Limb (tissue), 2 donors: ENCODE results near the gene RCN2.

Source experiments
- DNase-seq, 2 donors: peaks; one replicate each; pipeline ENCODE4 v3.0.0-alpha.2; 2016; ENCODE audit errors: extremely low spot score in 2 of 2

RCN2 gene

DNA sequence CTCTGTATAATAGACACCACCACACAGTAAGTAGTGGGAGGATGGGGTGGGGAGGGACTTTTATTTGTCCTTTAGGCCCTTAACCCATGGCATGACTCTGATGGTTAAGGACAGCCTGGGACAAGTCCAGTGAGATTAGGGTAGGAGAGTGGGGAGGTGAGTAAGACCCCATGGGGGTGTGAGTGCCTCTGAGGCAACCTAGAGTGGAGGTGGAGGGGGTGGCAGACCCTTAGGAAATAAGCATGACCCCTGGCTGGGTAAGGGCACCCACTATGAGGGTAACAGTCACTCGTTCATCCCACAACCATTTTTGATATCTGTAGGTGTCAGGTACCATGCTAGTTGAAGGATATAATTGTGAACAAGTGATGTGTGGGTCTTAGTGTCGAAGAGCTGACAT is 42.4 kb downstream of the RCN2 start:
- no peak for DNase-seq

DNA sequence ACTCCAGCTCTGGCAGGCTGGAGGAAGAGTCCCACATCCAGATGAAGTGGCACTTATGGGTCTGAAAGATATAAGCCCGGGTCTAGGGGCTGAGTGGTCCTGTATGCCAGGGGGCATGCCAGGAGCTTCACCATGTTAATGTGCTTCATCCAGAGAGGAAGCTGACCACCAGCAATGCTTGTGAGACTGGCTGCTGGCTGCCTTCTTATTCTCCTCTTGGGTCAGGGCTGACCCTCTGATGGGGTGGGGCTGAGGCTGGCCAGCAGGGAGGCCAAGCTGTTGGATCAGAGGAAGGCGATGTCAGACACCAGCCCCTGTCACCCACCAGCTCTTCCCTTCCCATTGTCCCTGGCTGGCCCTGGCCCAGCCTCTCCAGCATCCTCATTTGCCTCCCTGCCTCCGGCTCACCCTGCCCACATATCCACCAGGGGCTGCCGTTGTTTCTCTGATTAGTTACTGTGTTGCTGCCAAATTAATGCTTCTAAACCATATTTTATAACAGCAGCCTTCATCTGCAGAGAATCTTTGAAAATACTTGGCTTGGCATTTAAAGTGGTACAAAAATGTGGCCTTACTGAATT is 43.0 kb downstream of the RCN2 start:
- DNase-seq, result no peak

DNA sequence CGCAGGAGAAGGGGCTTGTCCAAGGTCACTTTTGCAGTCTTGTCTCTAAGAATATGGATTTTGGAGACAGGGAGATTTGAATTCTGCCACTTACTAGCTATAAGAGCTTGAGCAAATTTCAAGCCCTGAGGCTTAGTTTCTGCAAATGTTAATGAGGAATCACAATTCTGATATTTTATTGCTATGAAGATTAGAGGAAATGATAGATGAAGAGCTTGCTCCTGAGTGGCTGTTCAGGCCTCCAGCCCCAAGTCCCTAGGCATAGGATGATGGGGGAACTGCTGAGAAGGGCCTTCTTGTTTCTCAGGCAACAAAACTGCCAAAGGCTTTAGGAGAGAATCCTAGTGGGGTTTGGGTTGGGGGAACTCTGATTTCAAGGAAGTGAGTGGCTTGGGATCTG is 44.6 kb downstream of the RCN2 start:
- DNase-seq, result no peak

DNA sequence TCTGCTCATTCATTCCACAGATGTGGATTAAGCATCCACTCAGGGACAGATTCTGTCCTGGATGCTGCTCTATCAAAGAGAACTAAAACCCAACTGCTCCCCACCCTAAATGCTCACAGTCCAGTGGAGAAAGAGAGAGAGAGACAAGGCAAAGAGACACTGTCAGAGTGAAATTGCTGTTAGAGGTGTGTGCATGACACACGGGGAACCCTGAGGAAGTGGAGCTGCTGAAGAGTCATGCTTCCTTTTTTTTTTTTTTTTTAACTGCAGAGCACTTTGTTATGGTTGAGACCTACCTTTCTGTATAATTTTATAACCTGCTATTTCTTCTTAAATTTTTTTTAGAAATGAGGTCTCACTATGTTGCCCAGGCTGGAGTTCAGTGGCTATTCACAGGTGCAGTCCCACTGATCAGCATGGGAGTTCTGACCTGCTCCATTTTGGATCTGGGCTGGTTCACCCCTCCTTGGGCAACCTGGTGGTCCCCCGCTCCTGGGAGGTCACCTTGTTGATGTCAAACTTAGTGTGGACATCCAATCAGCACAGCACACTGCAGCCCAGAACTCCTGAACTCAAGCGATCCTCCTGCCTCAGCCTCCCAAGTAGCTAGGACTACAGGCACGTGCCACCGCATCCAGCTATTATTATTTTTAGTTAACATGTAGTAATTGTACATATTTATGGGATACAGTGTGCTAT is 45.2 kb downstream of the RCN2 start:
- DNase-seq, result no peak

DNA sequence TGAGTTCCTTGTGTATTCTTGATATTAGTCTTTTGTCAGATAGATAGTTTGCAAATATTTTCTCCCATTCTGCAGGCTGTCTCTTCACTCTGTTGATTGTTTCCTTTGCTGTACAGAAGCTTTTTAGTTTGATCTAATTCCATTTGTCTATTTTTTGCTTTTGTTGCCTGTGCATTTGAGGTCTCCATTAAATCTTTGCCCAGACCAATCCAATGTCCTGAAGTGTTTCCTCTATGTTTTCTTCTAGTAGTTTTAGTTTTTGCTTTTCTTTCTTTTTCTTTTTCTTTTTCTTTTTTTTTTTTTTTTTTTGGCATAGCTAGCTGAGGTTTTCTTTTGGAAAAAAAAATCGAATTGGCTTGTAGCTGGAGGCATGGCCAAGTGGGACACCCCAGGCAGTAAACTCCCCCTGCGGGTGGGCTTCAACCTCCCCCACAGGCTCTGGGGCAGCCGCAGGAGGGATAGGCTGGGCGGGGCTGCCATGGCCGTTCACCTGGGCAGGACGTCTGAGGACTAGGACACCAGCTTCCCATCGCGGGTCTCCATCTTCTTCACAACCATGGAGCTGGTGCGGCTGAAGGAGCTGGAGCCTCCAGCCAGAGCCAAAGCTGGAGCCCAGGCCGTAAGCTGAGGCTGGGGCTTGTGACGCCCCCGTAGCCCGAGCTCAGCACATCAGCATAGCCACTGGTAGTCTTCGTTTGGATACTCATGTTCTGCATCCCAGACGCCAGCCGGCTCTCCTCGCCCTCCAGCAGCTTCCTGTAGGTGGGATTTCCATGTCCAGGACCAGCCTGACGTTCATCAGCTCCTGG is 47.2 kb downstream of the RCN2 start:
- no peak for DNase-seq

DNA sequence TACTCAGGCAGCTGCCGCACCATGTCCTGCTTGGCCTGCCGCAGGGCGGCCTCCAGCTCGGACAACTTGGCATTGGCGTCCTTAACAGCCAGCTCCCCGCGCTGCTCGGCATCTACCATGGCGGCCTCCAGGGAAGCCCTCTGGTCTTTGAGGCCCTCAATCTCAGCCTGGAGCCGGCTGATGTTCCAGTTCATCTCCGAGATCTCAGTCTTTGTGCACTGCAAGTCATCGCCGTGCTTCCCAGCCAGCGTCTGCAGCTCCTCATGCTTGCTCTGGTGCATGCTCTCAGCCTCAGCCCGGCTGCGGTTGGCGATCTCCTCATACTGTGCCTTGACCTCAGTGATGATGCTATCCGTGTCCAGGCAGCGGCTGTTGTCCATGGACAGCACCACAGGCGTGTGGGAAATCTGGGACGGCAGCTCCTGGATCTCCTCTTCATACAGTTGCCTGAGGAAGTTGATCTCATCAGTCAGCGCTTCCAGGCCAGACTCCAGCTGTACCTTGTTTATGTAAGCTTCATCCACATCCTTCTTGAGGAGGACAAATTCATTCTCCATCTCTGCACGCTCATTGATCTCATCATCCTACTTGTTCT is 47.9 kb downstream of the RCN2 start:
- DNase-seq, result no peak

DNA sequence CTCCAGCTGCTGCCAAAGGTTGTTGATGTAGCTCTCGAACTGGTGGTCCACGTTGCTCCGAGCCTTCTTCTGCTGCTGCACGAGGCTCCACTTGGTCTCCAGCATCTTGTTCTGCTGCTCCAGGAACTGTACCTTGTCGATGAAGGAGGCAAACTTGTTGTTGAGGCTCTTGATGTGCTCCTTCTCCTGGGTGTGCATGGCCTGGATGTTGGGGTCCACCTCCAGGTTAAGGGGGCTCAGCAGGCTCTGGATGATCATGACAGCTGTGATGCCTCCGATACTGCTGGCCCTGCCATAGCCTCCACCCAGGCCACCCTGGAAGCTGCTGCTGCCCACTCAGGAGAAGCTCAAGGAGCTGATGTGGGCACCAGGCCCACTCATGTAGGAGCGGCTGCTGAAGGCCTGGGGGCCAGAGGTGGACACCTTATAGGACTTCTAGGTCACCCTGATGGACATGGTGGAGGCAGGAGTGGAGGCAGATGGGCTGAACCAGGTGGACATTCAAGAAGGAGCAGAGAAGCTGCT is 48.5 kb downstream of the RCN2 start:
- no peak for DNase-seq

DNA sequence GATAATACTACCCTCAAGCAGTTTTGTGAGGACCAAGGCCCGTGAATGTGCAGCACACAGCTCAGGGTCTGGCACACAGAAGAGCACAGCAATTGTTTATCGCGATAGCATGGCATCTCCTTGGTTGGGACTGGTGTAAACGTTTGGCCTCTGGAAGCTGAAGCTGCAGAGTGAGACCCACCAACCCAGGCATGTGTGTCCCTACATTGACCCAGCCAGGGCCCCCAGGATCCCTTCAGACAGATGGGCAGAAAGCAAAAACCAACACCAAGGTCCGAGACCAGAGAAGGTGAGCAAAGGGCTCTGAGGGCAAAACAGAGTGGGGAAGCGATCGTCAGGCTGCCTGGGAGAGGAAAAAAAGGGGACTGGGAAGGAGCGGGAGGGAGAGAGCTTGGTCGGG is 50.8 kb downstream of the RCN2 start:
- DNase-seq, result no peak

DNA sequence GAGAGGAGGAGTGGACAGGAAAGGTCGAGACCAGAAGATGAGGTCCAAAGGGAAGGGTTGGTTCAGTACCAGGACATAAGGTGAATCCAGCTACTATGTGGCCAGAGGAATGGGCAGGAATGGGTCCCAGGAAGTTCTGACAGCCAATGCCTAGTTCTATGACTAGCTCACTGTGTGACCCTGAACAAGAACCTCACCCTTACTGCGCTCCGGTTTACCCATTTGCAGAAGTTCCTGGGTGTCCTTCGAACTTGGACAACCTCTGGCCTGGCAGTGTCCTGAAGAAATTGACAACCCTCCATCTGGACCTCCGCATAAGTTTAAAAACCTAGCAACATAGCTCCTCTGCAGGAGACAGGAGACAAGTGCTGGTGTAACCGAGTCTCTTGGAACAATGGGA is 51.2 kb downstream of the RCN2 start:
- no peak for DNase-seq

DNA sequence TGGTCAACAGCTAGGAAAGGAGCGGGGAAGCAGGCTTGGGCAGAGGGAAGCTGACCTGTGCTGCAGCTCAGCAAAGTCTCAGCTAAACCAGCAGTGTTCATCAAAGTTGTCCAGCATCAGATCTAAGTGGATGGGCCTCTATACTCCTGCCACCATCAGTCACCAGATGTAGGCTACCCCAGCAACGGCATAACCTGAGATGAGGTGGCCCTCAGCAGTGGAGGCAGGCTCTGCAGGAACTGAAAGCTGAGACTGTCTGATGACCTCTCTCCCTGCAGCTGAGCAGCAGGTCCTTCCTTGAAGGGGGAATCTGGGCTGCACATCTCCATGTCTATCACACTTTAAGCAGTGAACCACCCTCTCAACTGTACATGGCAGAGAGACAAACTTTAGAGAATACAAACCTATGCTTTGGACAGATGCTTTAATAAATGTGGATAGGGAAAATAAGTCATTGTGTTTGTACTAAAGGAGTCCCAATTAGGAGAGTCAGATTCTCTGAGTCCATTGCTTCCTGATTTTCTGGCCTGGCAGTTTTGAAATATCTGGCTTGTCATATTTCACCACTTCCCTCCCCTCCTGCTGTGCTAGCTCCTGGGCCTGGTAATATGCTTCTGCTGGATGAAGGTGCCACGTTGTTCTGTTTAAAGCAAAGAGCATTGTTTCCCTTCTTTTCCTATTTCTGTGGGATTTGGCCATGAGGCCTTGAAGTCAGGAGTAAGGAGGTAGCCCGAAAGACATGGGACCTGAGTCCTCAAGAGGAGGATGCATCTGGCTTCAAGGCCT is 52.2 kb downstream of the RCN2 start:
- DNase-seq, result no peak

DNA sequence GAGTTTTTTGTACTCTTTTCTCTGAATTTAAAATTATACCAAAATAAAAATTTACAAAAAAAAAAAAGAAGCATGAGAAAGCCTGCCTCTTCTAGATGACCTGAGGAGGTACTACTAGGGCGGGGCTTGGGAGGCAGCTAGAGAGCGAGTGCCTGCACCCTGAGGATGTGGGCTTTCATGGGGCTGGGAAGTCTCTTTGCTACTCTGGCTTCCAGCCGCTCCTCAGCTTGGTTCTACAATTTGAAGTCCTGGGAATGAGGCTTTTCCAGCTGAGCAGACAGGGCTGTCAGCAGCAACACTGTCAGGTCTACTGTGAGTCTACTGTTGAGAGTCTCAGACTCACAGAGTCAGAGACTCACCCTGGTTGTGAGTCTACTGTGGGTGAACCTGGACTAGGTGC is 55.2 kb downstream of the RCN2 start:
- DNase-seq, result no peak

DNA sequence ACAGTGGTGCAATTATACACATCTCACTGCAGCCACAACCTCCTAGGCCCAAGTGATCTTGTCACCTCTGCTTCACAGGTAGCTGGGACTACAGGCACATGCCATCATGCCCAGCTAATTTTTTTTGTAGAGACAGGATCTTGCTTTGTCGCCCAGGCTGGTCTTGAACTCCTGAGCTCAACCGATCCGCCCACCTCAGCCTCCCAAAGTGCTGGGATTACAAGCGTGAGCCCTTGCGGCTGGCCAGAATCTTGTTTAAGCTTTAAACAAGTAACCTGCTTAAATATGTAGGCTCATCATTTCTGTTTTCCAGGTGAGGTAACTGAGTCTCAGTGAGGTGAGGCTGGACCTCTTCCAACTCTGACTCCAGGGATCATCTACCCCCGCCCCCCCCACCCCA is 55.7 kb downstream of the RCN2 start:
- no peak for DNase-seq

DNA sequence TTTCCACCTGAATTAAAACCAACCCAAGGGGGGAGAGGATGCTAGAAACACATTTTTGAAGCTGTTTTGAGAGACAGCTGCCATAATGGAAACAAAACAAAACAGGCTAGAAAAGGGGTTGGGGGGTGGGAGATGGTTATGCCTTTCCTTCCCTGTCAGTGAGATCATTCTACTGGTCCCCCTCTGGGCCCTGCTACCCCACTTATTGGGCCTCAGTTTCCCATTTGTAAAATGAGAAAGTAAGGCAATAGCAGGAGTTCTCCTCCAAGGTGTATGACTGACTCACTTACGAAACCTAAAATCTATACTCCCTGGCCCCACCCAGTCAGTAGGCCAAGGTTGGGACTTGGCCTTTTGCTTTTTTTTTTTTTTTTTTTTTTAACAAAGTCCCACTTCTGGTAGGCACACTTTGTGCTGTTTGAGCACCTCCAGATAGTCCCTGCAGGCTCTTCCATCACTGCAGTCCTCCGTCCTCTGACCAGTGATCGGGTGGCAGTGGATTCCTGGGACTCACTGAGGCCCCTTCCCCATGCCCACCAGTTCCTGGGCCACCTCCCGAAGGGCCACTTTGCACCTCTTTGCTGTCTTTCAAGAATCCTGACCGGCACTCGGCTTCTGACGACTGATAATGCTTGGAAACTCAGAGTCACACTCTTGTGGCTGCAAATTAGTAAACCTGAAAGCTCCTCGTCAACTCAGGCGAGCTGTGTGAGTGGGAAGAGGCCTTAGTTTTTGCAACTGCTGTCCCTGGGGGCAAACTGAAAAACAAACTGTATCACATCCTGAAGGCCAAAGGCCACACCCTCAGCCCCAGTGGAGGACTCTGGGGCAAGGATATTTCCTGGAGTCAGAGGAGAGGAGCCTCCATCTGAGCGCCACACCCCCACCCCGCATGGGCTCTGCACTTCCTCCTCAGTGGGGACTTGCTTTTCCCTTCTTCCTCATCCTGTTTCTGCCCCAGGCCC is 56.6 kb downstream of the RCN2 start:
- no peak for DNase-seq

DNA sequence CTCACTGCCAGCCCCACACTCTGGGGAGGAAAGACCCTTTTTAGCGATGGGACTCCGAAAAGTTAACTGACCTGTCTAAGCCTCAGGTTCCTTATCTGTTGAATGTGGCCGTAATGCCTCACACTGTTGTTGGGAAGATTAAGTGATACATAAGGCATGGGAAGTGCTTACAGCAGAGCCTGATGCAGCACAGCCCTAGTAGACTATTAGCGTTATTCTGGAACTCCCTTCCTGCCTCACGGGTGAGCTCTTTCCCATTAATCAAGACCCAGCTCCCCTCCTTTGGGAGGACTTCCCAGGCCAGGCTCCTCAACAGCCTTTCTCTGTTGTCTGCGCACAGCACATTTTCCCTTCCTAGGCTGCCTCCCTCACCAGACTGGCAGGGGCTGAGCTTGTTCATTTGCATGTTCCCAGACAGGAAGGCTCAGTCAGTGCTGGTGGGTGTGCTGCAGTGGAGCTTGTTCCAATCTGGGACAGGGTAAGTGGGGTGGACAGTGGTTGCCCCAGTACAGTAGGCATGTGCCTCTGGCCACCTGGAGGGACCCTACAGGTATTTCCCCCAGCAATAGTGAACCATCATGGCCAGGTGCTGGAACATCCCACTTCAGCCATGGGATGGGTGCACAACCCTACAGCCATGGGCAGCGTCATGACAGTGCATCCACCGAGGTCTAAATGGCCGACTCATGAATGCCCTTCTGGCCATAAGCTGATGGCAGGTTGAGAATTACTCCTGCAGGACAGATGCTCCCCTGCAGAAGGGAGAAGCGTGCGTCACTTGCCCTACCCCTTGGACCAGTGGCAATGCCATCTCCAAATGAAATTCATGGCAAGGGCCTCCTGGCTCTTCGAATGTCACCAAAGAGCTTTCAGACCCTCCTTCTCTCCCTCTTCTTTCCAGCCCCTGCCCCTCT is 57.6 kb downstream of the RCN2 start:
- no peak for DNase-seq

DNA sequence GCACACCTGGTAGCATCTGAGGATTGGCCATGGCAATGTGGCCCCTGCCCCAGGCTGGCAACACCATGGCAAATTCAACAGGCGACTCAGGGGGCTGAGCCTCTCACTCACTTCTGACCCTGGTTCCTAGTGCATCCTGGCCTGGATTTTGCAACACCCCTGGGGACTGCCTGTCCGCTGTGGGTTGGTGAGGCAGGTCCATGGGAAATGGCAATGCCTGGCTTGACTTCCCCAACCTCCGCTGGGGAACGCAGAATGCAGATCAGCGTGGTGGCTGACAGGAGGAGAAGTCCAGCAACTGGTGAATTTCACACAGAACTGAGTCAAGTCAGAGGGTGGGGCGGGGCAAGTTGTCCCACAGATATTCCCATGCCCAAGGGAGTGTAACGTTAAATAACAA is 59.5 kb downstream of the RCN2 start:
- DNase-seq, result no peak

DNA sequence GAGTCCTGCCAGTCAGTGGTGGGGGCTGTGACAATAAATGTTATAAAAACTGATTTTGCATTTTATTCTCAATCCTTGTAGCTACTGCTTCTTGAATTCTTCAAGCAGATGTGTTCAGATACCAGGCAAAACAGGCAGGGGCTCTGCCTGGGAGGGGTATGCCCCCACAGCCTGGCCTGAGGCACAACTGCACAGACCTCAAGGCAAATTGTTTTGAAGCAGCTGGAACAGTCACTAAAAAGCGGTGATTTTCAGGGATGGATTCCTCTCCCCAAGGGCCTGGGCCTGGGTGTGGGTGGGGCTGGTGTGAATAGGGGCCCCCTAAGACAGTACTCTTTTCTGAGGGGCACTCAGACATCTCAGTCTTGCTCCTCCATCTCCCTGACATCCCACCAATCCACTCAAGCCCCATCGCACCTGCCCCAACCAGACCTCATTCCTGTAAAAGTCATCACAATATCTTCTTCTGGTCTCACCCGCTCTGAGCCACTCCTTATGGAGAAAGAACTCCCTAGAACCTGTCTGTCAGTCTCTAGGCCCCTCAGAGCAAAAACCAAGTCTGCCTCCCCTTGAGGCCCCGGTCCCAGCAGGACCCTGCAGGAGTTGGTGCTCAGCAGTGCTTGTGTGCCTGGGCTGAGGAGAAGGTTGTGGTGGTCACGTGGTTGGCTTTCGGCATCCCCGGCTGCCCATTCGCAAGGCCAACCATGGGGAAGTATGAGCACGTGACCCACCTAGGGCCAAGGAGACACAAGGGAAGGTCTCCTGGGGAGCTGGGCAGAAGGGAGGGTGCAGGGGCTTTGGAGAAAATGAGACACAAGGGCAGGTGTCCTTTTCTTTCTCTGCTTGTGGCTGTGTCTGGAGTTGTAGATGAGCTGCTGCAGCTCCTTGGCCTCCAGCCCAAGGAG is 60.4 kb downstream of the RCN2 start:
- DNase-seq, result no peak

DNA sequence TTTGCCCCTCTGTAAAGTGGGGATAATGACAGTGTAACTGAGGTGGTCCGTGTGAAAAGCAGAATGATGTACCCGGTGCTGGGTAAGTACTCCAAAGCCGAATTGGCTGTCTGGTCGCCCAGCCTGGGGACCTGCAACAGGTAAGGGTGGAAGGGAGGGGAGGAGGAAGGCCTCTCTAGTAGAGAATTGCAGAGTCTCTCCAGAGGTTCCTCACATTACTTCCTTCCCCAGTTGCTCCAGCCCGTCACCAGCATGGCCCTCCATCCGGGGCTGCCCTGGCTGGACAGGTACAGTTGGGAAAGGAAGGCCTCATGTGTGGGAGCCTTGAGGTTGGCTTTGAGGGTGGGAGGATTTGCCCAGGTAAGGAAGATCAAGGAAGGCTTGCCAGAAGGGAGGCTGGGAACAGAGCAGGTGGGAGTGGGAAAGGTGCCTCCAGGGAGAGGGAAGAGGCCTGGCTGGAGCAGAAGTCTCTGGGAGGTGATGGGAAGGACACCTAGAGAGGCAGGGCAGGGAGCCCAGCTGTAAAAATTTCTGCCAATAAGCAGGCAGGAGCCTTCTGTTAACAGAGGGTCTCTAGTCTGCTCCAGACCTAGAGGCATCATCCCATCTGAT is 61.7 kb downstream of the RCN2 start:
- peak in 1 of 2 donors; percentile 22 for DNase-seq

DNA sequence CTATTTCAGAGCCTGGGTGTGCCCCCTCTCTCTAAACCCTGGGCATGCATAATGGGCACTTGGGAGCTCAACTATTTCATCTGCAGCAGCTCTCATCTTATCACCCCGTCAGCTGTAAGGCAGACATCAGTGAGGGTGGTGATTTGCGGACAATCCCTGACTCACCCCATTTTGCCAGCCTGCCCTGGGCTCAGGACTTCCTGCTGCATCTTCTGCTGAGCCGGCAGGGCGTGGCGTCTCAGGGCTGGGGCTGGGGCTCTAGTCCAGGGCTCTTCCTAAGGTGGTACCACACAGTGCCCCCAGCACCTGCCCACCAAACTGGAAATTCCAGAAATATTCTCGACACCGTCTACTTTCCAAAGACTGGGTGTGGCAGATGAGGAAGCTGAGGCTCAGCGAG is 62.5 kb downstream of the RCN2 start:
- no peak for DNase-seq
